A673 (cell line): Measurements from ENCODE around the gene LDLRAD3.

ENCODE experiments used
- EZH2 ChIP-seq: fragments of 200-600 bp; sonication (generic); IDR thresholded peaks from 2 replicates; pipeline ENCODE4 v1.6.1; 2017; ENCODE audit warnings: borderline replicate concordance, low read depth, mild to moderate bottlenecking, mixed read lengths, antibody characterized with exemption, low read length; ENCODE audit not compliant: poor library complexity, severe bottlenecking
- TF ChIP-seq, protein P1 (sequence below): fragments of 300-800, 200-600 bp; sonication (generic); conservative IDR thresholded peaks from 2 replicates; pipeline ENCODE4 v1.5.1; 2017; ENCODE audit warnings: low read depth, mild to moderate bottlenecking, antibody characterized with exemption, low read length, moderate library complexity, mixed read lengths

GRCh38 chr11:35969089-35970042, 25.5 kb downstream of the LDLRAD3 start:
- TF ChIP-seq, protein P1, sequence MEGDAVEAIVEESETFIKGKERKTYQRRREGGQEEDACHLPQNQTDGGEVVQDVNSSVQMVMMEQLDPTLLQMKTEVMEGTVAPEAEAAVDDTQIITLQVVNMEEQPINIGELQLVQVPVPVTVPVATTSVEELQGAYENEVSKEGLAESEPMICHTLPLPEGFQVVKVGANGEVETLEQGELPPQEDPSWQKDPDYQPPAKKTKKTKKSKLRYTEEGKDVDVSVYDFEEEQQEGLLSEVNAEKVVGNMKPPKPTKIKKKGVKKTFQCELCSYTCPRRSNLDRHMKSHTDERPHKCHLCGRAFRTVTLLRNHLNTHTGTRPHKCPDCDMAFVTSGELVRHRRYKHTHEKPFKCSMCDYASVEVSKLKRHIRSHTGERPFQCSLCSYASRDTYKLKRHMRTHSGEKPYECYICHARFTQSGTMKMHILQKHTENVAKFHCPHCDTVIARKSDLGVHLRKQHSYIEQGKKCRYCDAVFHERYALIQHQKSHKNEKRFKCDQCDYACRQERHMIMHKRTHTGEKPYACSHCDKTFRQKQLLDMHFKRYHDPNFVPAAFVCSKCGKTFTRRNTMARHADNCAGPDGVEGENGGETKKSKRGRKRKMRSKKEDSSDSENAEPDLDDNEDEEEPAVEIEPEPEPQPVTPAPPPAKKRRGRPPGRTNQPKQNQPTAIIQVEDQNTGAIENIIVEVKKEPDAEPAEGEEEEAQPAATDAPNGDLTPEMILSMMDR: no peak
- no peak for TF ChIP-seq EZH2
